ENCODE data around the gene CASP5.

GRCh38 chr11:104973616-104974015, 49.4 kb downstream of the CASP5 start:
- TF ChIP-seq POLR2A (IDR thresholded peaks at IDR 0.05): no peak
- TF ChIP-seq CTCF (IDR thresholded peaks at IDR 0.05): no peak

Measured in tibial nerve (tissue), 3 donors.